ENCODE measurements around the gene ZNF57.

GRCh38 chr19:2942928-2943640, 42.4 kb downstream of the ZNF57 start:
- TF ChIP-seq POLR2A (IDR thresholded peaks at IDR 0.05) = no peak
- TF ChIP-seq CTCF (IDR thresholded peaks at IDR 0.05) = no peak
- TF ChIP-seq EP300 (IDR thresholded peaks at IDR 0.05) = no peak
- no peak for TF ChIP-seq POLR2AphosphoS5 (IDR thresholded peaks at IDR 0.05)
